ENCODE results near the gene DEAF1. TPM values are rescaled to one million over a fixed set of nuclear protein-coding genes. Genes with fewer than 3 reads are reported as not detected.

DEAF1 gene
- total RNA-seq, 2 experiments from 2014 or later = 68.4 to 79.6 TPM

- ChIA-PET CTCF (interaction anchor here (1.2 kb wide), 1 partner anchor 144 kb away, joined by 3 read pairs; no protein-coding TSS in a partner anchor), POLR2A (no interaction called here)
- H3K4me3 ChIP-seq (ENCODE audit: low read length) = no peak overlapping the region
- H3K36me3 Mint-ChIP-seq (ENCODE audit: low read depth) = no peaks in the 10 kb centered on the region
- TF ChIP-seq, protein P1, sequence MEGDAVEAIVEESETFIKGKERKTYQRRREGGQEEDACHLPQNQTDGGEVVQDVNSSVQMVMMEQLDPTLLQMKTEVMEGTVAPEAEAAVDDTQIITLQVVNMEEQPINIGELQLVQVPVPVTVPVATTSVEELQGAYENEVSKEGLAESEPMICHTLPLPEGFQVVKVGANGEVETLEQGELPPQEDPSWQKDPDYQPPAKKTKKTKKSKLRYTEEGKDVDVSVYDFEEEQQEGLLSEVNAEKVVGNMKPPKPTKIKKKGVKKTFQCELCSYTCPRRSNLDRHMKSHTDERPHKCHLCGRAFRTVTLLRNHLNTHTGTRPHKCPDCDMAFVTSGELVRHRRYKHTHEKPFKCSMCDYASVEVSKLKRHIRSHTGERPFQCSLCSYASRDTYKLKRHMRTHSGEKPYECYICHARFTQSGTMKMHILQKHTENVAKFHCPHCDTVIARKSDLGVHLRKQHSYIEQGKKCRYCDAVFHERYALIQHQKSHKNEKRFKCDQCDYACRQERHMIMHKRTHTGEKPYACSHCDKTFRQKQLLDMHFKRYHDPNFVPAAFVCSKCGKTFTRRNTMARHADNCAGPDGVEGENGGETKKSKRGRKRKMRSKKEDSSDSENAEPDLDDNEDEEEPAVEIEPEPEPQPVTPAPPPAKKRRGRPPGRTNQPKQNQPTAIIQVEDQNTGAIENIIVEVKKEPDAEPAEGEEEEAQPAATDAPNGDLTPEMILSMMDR (IDR thresholded peaks at IDR 0.05) = no peak
- no peaks in the 10 kb centered on the region for H3K27me3 Mint-ChIP-seq
- intact Hi-C loops (cut with DNase I, micrococcal nuclease) = loop anchor here (5.0 to 10.0 kb wide), 2 partner anchors 98 to 134 kb away; partner anchors contain the start of genes SLC25A22 (in 2 of the 2), LMNTD2 (in 1 of the 2) and RASSF7 (in 1 of the 2)
- H3K27me3 ChIP-seq (ENCODE audit: control insufficient read depth in 1 of 2, insufficient read depth in 2 of 2, low read length in 2 of 2) = no peaks in the 10 kb centered on the region
- H3K27ac Mint-ChIP-seq = no peak overlapping the region
- no peak for ATAC-seq (ENCODE audit: poor library complexity)
- H3K4me3 Mint-ChIP-seq = no peak overlapping the region
- no peaks in the 10 kb centered on the region for H3K9me3 Mint-ChIP-seq
- H3K4me1 ChIP-seq (ENCODE audit: insufficient read depth, low read length) = peaks cover 44% of the 10 kb centered on the region
- DNase-seq = no peak
- no peaks in the 10 kb centered on the region for H3K9me3 ChIP-seq (ENCODE audit: control insufficient read depth in 1 of 2, insufficient read depth in 1 of 2, low read length in 2 of 2)
- H3K4me1 Mint-ChIP-seq (ENCODE audit: low read depth) = peaks cover 25% of the 10 kb centered on the region
- peaks cover 8% of the 10 kb centered on the region for H3K36me3 ChIP-seq (ENCODE audit: insufficient read depth, low read length)
- H3K27ac ChIP-seq (ENCODE audit: low read depth in 1 of 2, low read length in 2 of 2) = no peak overlapping the region
These were observed 4.1 kb upstream of the DEAF1 start for GRCh38 chr11:699116-699508.

GRCh38 chr11:698493-699115 lies 3.6 kb upstream of the DEAF1 start:
- H3K27ac Mint-ChIP-seq = peak overlapping the region; percentile 74
- no peaks in the 10 kb centered on the region for H3K27me3 Mint-ChIP-seq

GRCh38 chr11:697811-698311 lies 2.8 kb upstream of the DEAF1 start:
- CTCF ChIA-PET = interaction anchor here (0.6 to 1.2 kb wide), 2 partner anchors 86 to 143 kb away, joined by 3 read pairs; no protein-coding TSS in a partner anchor
- Mint-ChIP-seq H3K4me3 (peak overlapping the region; percentile 78), H3K9me3 (no peaks in the 10 kb centered on the region), H3K27ac (peak overlapping the region; percentile 74), H3K4me1 (ENCODE audit: low read depth) (peaks cover 29% of the 10 kb centered on the region), H3K27me3 (no peaks in the 10 kb centered on the region), H3K36me3 (ENCODE audit: low read depth) (peaks cover 4% of the 10 kb centered on the region)
- intact Hi-C loops (cut with DNase I, micrococcal nuclease) = loop anchor here (5.0 to 10.0 kb wide), 2 partner anchors 99 to 133 kb away; partner anchors contain the start of genes SLC25A22 (in 2 of the 2), LMNTD2 (in 1 of the 2) and RASSF7 (in 1 of the 2)
- TF ChIP-seq, protein P1 (IDR thresholded peaks at IDR 0.05) = no peak
- H3K9me3 ChIP-seq (ENCODE audit: control insufficient read depth in 1 of 2, insufficient read depth in 1 of 2, low read length in 2 of 2) = no peaks in the 10 kb centered on the region
- POLR2A ChIA-PET = interaction anchor here (1.1 to 3.9 kb wide), 2 partner anchors 29 to 161 kb away, joined by 4 to 41 read pairs; partner anchors contain the start of gene LRRC56
- peaks cover 52% of the 10 kb centered on the region for H3K4me1 ChIP-seq (ENCODE audit: insufficient read depth, low read length)
- H3K27me3 ChIP-seq (ENCODE audit: control insufficient read depth in 1 of 2, insufficient read depth in 2 of 2, low read length in 2 of 2) = no peaks in the 10 kb centered on the region
- DNase-seq = peak in 1 of 14 experiments; percentile 35
- peaks cover 8% of the 10 kb centered on the region for H3K36me3 ChIP-seq (ENCODE audit: insufficient read depth, low read length)
- ATAC-seq (ENCODE audit: poor library complexity) = no peak
- no peak overlapping the region for H3K27ac ChIP-seq (ENCODE audit: low read depth in 1 of 2, low read length in 2 of 2)
- H3K4me3 ChIP-seq (ENCODE audit: low read length) = no peak overlapping the region

More at GRCh38 chr11:698493-699115, 3.6 kb upstream of the DEAF1 start:
- Histone ChIP-seq H3K27me3 (ENCODE audit: control insufficient read depth in 1 of 2, insufficient read depth in 2 of 2, low read length in 2 of 2) (no peaks in the 10 kb centered on the region), H3K36me3 (ENCODE audit: insufficient read depth, low read length) (peaks cover 8% of the 10 kb centered on the region), H3K27ac (ENCODE audit: low read depth in 1 of 2, low read length in 2 of 2) (no peak overlapping the region), H3K4me1 (ENCODE audit: insufficient read depth, low read length) (peaks cover 49% of the 10 kb centered on the region), H3K9me3 (ENCODE audit: control insufficient read depth in 1 of 2, insufficient read depth in 1 of 2, low read length in 2 of 2) (no peaks in the 10 kb centered on the region), H3K4me3 (ENCODE audit: low read length) (no peak overlapping the region)
- Mint-ChIP-seq H3K36me3 (ENCODE audit: low read depth) (no peaks in the 10 kb centered on the region), H3K9me3 (no peaks in the 10 kb centered on the region), H3K4me3 (peak overlapping the region; percentile 78), H3K4me1 (ENCODE audit: low read depth) (peaks cover 24% of the 10 kb centered on the region)
- TF ChIP-seq, protein P1 (IDR thresholded peaks at IDR 0.05) = no peak
- DNase-seq (peak in 1 of 14 experiments; percentile 37), ATAC-seq (ENCODE audit: poor library complexity) (no peak)
- POLR2A ChIA-PET = no interaction called here
- CTCF ChIA-PET = interaction anchor here (0.6 to 1.2 kb wide), 2 partner anchors 85 to 144 kb away, joined by 3 read pairs; no protein-coding TSS in a partner anchor
- intact Hi-C loops (cut with DNase I, micrococcal nuclease) = loop anchor here (5.0 to 10.0 kb wide), 2 partner anchors 99 to 134 kb away; partner anchors contain the start of genes SLC25A22 (in 2 of the 2), LMNTD2 (in 1 of the 2) and RASSF7 (in 1 of the 2)

Measured in CD4-positive, alpha-beta T cell (primary cell).